WTC11 (cell line): ENCODE measurements around the gene PLPP4. TPM values are rescaled to one million over a fixed set of nuclear protein-coding genes. Genes with fewer than 3 reads are reported as not detected.

Experiments
- ATAC-seq: fragments of 200-7000 bp; cut with Tn5 transposase; 2 replicates; pipeline ENCODE4 v1.10.0; 2021; ENCODE audit warnings: mild to moderate bottlenecking, moderate library complexity
- CTCF ChIA-PET: fragments of 300-600 bp; sonication (Branson Sonifier 250); formaldehyde crosslinking; loops from one replicate; lab custom pipeline; 2021; ENCODE audit warnings: antibody characterized with exemption; lab: Charles Lee
- POLR2A ChIA-PET: fragments of 350-600 bp; sonication (Branson Sonifier 250); formaldehyde crosslinking; loops from one replicate; lab custom pipeline; 2021; ENCODE audit warnings: antibody characterized with exemption; lab: Charles Lee
- DNase-seq: peaks from one replicate; pipeline ENCODE4 v3.0.0; 2021; ENCODE audit warnings: low spot score
- H3K27ac Mint-ChIP-seq: 2 replicates; pipeline ENCODE4 v1.8.0; 2021; ENCODE audit warnings: mixed read lengths
- H3K27me3 Mint-ChIP-seq: 2 replicates; pipeline ENCODE4 v1.8.0; 2021; ENCODE audit warnings: low read depth, mild to moderate bottlenecking, moderate library complexity, mixed read lengths
- H3K36me3 Mint-ChIP-seq: 2 replicates; pipeline ENCODE4 v1.8.0; 2021; ENCODE audit warnings: mixed read lengths
- H3K4me1 Mint-ChIP-seq: 2 replicates; pipeline ENCODE4 v1.8.0; 2022; ENCODE audit warnings: mixed read lengths
- H3K4me3 Mint-ChIP-seq: 2 replicates; pipeline ENCODE4 v1.8.0; 2021; ENCODE audit warnings: mild to moderate bottlenecking, moderate library complexity, mixed read lengths
- H3K9me3 Mint-ChIP-seq: 2 replicates; pipeline ENCODE4 v1.8.0; 2021; ENCODE audit warnings: mixed read lengths
- ATF1 ChIP-seq: sonication (generic); formaldehyde crosslinking; IDR thresholded peaks from 2 replicates; pipeline ENCODE4 v1.8.1; 2023; ENCODE audit warnings: mild to moderate bottlenecking, moderate library complexity, missing genetic modification reagents
- CREB1 ChIP-seq: sonication (generic); formaldehyde crosslinking; IDR thresholded peaks from 2 replicates; pipeline ENCODE4 v1.8.0; 2023; ENCODE audit warnings: mild to moderate bottlenecking, missing genetic modification reagents
- CREM ChIP-seq: sonication (generic); formaldehyde crosslinking; IDR thresholded peaks from 2 replicates; pipeline ENCODE4 v1.8.1; 2022; ENCODE audit warnings: mild to moderate bottlenecking, missing genetic modification reagents, moderate library complexity
- GABPB1 ChIP-seq: sonication (generic); formaldehyde crosslinking; IDR thresholded peaks from 2 replicates; pipeline ENCODE4 v1.8.1; 2023; ENCODE audit warnings: mild to moderate bottlenecking, missing genetic modification reagents
- HMGA2 ChIP-seq: fragments of 250-450 bp; sonication (Bioruptor Pico); IDR thresholded peaks from 2 replicates; pipeline ENCODE4 v1.4.0; 2021; ENCODE audit warnings: mild to moderate bottlenecking, moderate library complexity
- JAZF1 ChIP-seq: fragments of 250-450 bp; sonication (Bioruptor Pico); IDR thresholded peaks from 2 replicates; pipeline ENCODE4 v1.9.0; 2021; ENCODE audit warnings: moderate library complexity, mild to moderate bottlenecking, inconsistent platforms
- MXD4 ChIP-seq: fragments of 250-450 bp; sonication (Bioruptor Pico); IDR thresholded peaks from 2 replicates; pipeline ENCODE4 v1.8.0; 2021; ENCODE audit warnings: mild to moderate bottlenecking, moderate library complexity, borderline replicate concordance
- MYBL2 ChIP-seq: sonication (generic); formaldehyde crosslinking; IDR thresholded peaks from 2 replicates; pipeline ENCODE4 v1.8.1; 2023; ENCODE audit warnings: mild to moderate bottlenecking, moderate library complexity, missing genetic modification reagents
- NFATC4 ChIP-seq: fragments of 250-450 bp; sonication (Bioruptor Pico); IDR thresholded peaks from 2 replicates; pipeline ENCODE4 v1.9.0; 2021; ENCODE audit warnings: mild to moderate bottlenecking
- NFYB ChIP-seq: sonication (generic); formaldehyde crosslinking; conservative IDR thresholded peaks from 2 replicates; pipeline ENCODE4 v1.8.0; 2022; ENCODE audit warnings: low read depth, missing genetic modification reagents
- NR3C1 ChIP-seq: sonication (generic); formaldehyde crosslinking; conservative IDR thresholded peaks from 2 replicates; pipeline ENCODE4 v1.8.1; 2023; ENCODE audit warnings: low read depth, mild to moderate bottlenecking, missing genetic modification reagents
- OVOL2 ChIP-seq: fragments of 250-450 bp; sonication (Bioruptor Pico); IDR thresholded peaks from 2 replicates; pipeline ENCODE4 v1.9.0; 2021; ENCODE audit warnings: mild to moderate bottlenecking, borderline replicate concordance
- RELA ChIP-seq: sonication (generic); formaldehyde crosslinking; IDR thresholded peaks from 2 replicates; pipeline ENCODE4 v1.8.1; 2022; ENCODE audit warnings: missing genetic modification reagents, mild to moderate bottlenecking, borderline replicate concordance
- SMAD4 ChIP-seq: sonication (generic); formaldehyde crosslinking; IDR thresholded peaks from 2 replicates; pipeline ENCODE4 v1.8.0; 2022; ENCODE audit warnings: mild to moderate bottlenecking, missing genetic modification reagents
- TP53 ChIP-seq: sonication (generic); formaldehyde crosslinking; IDR thresholded peaks from 2 replicates; pipeline ENCODE4 v1.8.1; 2023; ENCODE audit warnings: mild to moderate bottlenecking, missing genetic modification reagents
- ZNF219 ChIP-seq: sonication (generic); formaldehyde crosslinking; IDR thresholded peaks from 2 replicates; pipeline ENCODE4 v1.8.0; 2023; ENCODE audit warnings: missing genetic modification reagents, mild to moderate bottlenecking, borderline replicate concordance
- ZNF232 ChIP-seq: sonication (generic); formaldehyde crosslinking; IDR thresholded peaks from 2 replicates; pipeline ENCODE4 v1.8.0; 2022; ENCODE audit warnings: mild to moderate bottlenecking, missing genetic modification reagents
- total RNA-seq: library from RNA; stranded (reverse); gene quantifications from 3 replicates; pipeline ENCODE4 v1.2.3, GENCODE V29; 2021
- TF ChIP-seq, protein P1 (sequence below): fragments of 250-450 bp; sonication (Bioruptor Pico); conservative IDR thresholded peaks from 2 replicates; pipeline ENCODE4 v1.9.0; 2021; ENCODE audit warnings: mild to moderate bottlenecking
- TF ChIP-seq, protein P2 (sequence below): sonication (generic); formaldehyde crosslinking; conservative IDR thresholded peaks from 2 replicates; pipeline ENCODE4 v1.8.1; 2023; ENCODE audit warnings: mild to moderate bottlenecking, low read depth, missing genetic modification reagents, moderate library complexity
- TF ChIP-seq, protein P3 (sequence below): sonication (generic); formaldehyde crosslinking; IDR thresholded peaks from 2 replicates; pipeline ENCODE4 v1.8.1; 2023; ENCODE audit warnings: mild to moderate bottlenecking, missing genetic modification reagents, moderate library complexity
- TF ChIP-seq, protein P4 (sequence below): sonication (generic); formaldehyde crosslinking; IDR thresholded peaks from 2 replicates; pipeline ENCODE4 v1.8.1; 2022; ENCODE audit warnings: mild to moderate bottlenecking, moderate library complexity, missing genetic modification reagents

Gene PLPP4
- total RNA-seq, 1 experiment from 2014 or later, result 0.15 TPM

DNA sequence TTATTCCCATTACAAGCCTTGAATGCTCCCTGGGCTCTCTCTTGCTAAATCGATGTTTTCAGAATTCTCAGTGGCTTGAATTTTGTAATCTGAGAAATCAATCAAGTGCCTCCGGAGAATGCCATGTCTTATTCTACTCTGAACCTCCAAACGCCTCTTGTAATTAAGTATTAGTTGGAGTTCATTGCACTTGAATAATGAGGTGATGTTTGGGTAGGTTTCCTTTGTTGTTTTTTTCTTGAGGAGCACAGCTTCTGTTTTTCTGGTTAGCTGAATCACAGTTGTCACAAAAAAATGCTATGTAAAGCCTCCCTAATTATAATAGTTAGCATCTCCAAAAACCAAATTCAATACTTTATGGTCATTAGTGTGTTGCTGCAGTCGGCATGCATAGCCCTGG, 100.3 kb downstream of the PLPP4 start:
- H3K4me3 Mint-ChIP-seq, result no peak overlapping the region
- H3K27ac Mint-ChIP-seq, result no peak overlapping the region
- H3K4me1 Mint-ChIP-seq, result peaks cover 28% of the 10 kb centered on the region
- ChIA-PET POLR2A (no interaction called here), CTCF (interaction anchor here (1.3 kb wide), 1 partner anchor 22 kb away, joined by 3 read pairs; no protein-coding TSS in a partner anchor)
- H3K36me3 Mint-ChIP-seq, result peaks cover 23% of the 10 kb centered on the region
- ATAC-seq (no peak), DNase-seq (no peak)
- peaks cover 50% of the 10 kb centered on the region for H3K27me3 Mint-ChIP-seq
- peaks cover 23% of the 10 kb centered on the region for H3K9me3 Mint-ChIP-seq
- no peak for TF ChIP-seq NFYB (CRISPR knock-in tag)
- TF ChIP-seq, protein P1, sequence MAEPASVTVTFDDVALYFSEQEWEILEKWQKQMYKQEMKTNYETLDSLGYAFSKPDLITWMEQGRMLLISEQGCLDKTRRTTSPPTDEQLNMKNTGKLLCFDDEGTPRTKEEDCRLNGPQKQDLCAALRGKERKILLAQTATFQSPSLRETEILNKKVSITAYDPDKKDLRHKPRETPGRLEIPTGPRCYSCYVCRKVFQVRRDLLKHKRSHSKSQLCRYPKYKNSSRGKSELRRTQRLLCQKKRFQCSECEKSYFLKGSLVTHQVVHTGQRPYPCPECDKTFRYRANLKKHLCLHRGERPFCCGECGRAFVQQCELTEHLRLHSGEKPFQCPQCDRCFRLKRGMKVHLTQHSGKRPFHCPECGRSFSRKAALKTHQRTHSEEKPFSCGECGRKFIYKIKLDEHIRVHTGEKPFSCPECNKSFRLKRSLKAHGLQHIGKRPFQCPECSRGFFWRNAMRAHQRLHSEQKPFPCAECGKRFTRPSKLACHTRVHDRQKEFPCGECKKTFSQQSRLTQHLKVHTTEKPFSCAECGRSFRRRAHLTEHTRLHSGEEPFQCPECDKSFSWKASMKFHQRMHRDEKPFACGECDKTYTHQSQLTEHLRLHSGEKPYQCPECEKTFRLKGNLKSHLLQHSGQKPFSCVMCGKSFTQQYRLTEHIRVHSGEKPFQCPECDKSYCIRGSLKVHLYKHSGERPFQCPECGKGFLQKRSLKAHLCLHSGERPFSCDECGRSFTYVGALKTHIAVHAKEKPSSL (CRISPR knock-in tag), result no peak
- no peak for TF ChIP-seq OVOL2 (CRISPR knock-in tag)
- no peak for TF ChIP-seq ATF1 (CRISPR knock-in tag)
- no peak for TF ChIP-seq TP53 (CRISPR knock-in tag)
- no peak for TF ChIP-seq NR3C1
- no peak for TF ChIP-seq CREM (CRISPR knock-in tag)
- no peak for TF ChIP-seq NFATC4 (CRISPR knock-in tag)
- no peak for TF ChIP-seq JAZF1 (CRISPR knock-in tag)
- TF ChIP-seq ZNF232 (CRISPR knock-in tag), result no peak
- TF ChIP-seq, protein P2, sequence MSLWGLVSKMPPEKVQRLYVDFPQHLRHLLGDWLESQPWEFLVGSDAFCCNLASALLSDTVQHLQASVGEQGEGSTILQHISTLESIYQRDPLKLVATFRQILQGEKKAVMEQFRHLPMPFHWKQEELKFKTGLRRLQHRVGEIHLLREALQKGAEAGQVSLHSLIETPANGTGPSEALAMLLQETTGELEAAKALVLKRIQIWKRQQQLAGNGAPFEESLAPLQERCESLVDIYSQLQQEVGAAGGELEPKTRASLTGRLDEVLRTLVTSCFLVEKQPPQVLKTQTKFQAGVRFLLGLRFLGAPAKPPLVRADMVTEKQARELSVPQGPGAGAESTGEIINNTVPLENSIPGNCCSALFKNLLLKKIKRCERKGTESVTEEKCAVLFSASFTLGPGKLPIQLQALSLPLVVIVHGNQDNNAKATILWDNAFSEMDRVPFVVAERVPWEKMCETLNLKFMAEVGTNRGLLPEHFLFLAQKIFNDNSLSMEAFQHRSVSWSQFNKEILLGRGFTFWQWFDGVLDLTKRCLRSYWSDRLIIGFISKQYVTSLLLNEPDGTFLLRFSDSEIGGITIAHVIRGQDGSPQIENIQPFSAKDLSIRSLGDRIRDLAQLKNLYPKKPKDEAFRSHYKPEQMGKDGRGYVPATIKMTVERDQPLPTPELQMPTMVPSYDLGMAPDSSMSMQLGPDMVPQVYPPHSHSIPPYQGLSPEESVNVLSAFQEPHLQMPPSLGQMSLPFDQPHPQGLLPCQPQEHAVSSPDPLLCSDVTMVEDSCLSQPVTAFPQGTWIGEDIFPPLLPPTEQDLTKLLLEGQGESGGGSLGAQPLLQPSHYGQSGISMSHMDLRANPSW (CRISPR knock-in tag), result no peak
- TF ChIP-seq GABPB1 (CRISPR knock-in tag), result no peak

DNA sequence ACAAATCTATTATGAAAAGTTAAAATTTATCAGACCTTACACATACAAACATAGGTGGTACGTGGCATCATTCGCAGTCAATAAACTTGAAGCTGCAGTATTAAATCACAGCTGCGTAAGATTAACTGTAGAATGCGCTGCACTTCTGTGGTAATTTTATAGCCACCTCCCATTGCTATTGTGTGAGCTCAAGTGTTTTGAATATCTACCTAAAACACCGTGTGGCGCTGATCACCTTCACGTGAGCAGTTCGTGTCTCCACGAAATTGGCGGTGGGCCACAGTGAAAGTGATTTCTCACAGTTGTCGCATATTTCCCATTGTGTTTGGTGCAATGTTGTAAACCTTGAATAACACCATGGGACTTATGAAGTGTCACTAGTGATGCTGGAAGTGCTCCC, 102.8 kb downstream of the PLPP4 start:
- DNase-seq (no peak), ATAC-seq (no peak)
- H3K27ac Mint-ChIP-seq, result no peak overlapping the region
- H3K36me3 Mint-ChIP-seq, result no peaks in the 10 kb centered on the region
- H3K4me3 Mint-ChIP-seq, result no peak overlapping the region
- TF ChIP-seq, protein P3, sequence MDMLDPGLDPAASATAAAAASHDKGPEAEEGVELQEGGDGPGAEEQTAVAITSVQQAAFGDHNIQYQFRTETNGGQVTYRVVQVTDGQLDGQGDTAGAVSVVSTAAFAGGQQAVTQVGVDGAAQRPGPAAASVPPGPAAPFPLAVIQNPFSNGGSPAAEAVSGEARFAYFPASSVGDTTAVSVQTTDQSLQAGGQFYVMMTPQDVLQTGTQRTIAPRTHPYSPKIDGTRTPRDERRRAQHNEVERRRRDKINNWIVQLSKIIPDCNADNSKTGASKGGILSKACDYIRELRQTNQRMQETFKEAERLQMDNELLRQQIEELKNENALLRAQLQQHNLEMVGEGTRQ (CRISPR knock-in tag), result no peak
- TF ChIP-seq MXD4 (CRISPR knock-in tag), result no peak
- no peak for TF ChIP-seq HMGA2 (CRISPR knock-in tag)
- no peak for TF ChIP-seq MYBL2
- TF ChIP-seq, protein P2 (CRISPR knock-in tag), result no peak
- no peak for TF ChIP-seq RELA (CRISPR knock-in tag)
- TF ChIP-seq CREB1 (CRISPR knock-in tag), result no peak
- no peak for TF ChIP-seq ZNF219 (CRISPR knock-in tag)
- TF ChIP-seq SMAD4 (CRISPR knock-in tag), result no peak
- TF ChIP-seq, protein P4, sequence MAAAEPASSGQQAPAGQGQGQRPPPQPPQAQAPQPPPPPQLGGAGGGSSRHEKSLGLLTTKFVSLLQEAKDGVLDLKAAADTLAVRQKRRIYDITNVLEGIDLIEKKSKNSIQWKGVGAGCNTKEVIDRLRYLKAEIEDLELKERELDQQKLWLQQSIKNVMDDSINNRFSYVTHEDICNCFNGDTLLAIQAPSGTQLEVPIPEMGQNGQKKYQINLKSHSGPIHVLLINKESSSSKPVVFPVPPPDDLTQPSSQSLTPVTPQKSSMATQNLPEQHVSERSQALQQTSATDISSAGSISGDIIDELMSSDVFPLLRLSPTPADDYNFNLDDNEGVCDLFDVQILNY, result no peak
- CTCF ChIA-PET, result interaction anchor here (0.5 to 1.6 kb wide), 3 partner anchors 19 to 323 kb away, joined by 3 to 4 read pairs (median 4); no protein-coding TSS in a partner anchor
- H3K27me3 Mint-ChIP-seq, result peaks cover 26% of the 10 kb centered on the region
- 0 out of 2 replicates have a peak, but pooled peaks cover under 1% of the 10 kb centered on the region for H3K9me3 Mint-ChIP-seq
- H3K4me1 Mint-ChIP-seq, result peaks cover 28% of the 10 kb centered on the region
- POLR2A ChIA-PET, result interaction anchor here (0.7 kb wide), 1 partner anchor 72 kb away, joined by 3 read pairs; no protein-coding TSS in a partner anchor
